ENCODE data around the gene FEM1C.

Gene FEM1C, protein sequence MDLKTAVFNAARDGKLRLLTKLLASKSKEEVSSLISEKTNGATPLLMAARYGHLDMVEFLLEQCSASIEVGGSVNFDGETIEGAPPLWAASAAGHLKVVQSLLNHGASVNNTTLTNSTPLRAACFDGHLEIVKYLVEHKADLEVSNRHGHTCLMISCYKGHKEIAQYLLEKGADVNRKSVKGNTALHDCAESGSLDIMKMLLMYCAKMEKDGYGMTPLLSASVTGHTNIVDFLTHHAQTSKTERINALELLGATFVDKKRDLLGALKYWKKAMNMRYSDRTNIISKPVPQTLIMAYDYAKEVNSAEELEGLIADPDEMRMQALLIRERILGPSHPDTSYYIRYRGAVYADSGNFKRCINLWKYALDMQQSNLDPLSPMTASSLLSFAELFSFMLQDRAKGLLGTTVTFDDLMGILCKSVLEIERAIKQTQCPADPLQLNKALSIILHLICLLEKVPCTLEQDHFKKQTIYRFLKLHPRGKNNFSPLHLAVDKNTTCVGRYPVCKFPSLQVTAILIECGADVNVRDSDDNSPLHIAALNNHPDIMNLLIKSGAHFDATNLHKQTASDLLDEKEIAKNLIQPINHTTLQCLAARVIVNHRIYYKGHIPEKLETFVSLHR

DNA sequence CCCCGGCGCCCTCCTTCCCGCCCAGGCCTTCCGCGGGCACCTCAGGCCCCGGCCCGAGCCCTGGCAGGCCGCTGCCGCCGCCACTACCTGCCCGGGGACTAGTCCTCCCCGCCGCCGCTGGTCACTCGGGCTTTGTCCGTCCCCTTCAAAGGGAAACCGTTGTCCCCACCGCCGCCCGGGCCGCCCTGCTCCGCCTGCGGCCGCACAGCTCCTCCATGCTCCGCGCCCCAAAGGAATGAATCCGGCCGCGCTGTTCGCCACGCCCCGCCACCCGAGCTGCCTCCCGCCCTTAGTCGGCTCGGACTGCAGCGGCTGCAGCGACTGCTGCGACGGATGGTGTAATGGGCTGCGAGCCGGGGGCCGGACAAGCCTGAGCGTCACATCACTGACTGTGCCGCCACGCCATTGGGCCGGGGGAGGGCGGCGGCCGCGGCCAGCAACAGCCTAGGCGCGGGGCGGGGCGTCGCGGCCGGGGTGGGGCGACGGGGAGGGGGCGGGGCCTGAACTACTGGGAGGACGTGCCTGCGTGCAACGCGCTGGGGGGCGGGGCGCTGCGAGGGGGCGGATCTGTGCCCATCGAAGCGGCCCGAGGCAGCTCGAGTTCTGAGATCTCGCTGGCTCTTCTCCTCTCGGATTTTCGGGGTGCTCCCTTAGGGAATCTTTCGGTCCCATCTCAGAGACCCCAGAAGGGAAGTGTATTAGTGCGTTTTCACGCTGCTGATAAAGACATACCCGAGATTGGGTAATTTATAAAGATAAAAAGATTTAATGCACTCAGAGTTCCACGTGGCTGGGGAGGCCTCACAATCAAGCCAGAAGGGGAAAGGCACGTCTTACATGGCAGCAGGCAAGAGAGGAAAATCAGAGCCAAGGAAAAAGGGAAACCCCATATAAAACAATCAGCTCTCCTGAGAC, at the start of gene FEM1C:
TSS of gene FEM1C (minus strand) at position 340 of the 915 bp plus-strand sequence. CDS start 1,282 bp downstream, outside the sequence.
- DNase-seq, result peak; percentile 84

DNA sequence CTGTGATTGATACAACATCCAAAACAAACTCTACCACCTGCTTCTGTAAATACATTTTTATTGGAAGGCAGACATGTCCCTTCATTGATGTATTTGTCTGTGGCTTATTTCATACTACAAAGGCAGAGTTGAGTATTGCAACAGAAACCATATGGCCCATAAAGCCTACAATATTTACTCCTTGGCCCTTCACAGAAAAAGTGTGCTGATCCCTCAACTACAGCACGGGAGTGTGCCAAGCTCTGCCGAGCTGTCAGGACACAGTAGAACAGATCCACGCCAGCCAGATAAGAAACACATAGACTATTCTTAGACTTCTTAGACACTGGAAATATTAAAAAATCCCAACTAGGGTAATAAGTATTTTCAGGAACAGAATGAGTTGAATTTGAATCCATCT, 44.5 kb upstream of the FEM1C start:
- no peak for DNase-seq

DNA sequence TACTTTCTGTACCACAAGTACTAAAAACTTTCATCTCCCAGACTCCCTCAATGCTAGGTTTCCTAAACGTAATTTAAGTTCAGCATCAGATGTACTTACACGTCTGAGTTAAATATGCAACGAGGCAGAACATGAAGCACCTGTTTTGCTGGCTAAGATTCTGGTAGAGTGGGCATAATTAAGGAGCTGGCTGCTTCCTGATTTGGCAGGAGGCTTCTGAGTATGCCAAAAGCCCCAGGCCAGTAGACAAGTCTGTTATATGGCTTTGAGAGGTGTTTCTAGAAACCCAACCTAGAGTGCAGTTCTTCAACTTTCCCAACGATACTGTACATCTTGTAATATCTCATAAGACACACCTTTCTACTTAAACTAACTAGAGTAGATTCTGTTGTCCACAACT, 44.1 kb upstream of the FEM1C start:
- no peak for DNase-seq

DNA sequence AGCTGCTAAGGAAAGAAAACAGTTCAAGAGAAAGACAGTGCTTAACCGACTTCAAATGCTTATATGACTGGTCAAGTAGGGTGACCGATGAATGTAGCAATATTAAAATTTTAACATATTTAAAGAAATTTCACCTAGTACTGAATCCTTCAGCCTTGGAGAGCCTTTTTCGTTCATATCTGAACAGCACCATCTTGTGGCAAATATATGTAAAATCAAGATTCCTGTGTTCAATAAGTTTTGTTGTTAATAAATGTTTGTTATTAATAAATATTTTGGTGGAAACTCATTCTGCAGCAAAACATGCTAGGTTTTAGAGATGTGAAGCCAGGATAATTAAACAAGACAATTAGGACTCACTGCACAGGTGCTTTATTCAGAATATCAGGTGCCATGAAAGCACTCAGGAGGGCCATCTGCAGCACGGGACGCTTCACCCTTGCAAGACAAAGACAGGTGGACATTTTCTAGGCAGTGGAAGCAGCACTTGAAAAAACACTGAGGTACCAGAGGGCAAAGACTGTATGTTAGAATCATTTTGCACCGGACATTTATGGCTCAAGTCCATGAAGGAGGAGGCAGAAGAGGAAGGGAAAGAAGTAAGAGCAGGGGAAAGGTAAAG, 42.1 kb upstream of the FEM1C start:
- no peak for DNase-seq

DNA sequence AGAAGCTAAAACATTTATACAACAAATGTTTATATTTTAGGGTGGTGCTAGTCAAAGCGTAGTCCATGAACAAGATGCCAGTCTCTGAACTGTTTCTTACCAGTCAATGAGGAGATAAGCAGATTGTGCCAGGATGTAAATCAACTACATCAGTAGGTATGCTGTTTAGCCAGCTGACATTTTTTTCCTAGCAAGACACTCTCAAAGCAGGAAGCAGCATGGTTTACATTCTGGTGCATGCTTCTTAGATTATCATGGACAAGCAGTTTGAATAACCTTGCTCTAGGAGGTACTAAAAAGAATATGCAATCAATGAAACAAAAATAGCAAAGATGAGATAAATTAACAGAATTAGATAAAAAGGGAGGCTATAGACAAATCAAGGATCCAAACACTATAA, 40.7 kb upstream of the FEM1C start:
- no peak for DNase-seq

DNA sequence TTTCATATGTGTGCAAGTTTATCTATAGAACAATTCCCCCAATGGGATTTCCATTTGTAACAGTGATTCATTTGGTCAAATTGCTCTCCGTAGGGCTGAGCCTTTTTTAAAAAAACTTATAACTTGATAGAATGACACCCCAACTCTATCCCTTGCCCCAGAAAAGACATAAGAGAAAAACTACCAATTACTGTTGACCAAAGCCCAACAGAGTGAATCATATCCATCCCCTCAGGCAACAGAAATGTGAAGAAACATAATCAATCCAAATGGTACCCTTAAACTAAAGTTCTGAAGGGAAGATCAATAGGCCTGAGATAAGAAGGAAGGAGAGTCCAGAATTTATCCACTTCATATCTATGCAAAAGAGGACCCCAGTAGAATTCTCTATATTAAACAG, 39.9 kb upstream of the FEM1C start:
- no peak for DNase-seq

DNA sequence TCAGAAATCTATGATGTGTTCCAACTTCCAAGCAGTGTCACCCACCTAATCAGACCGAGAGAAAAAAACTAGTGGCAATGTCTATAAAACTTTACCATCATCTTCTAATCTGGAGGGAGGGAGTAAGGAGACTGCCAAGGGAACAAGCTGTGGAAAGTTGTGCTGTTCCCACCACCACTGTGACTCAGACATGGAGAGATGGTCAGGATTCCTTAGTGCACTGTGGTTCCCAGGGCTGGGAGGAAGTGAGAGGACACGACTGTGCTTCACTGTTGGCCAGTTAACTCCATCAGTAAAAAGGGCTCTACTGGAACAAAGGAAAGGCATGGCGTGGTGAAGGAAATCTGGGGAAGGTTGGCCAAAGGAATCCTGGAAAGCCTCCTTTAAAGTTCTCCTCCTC, 38.9 kb upstream of the FEM1C start:
- DNase-seq, result no peak

DNA sequence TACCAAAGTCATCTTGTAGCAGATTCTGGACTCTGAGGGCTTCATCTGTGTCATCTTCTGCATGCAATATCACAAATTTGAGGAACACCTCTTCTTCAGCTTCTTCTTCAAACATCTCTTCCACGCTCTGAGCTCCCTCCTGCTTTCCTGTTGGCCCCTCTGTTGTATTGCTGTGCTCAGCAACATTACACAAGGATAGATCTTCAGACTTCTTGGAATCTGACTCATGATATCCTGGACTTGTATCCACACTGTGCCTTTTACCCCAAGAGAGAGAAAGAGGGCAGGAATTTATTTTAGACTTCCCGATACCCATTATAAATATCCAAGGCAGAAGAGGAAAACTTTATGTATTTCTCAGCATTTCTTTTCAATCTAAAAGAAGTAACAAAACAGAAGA, 36.4 kb upstream of the FEM1C start:
- DNase-seq, result no peak

DNA sequence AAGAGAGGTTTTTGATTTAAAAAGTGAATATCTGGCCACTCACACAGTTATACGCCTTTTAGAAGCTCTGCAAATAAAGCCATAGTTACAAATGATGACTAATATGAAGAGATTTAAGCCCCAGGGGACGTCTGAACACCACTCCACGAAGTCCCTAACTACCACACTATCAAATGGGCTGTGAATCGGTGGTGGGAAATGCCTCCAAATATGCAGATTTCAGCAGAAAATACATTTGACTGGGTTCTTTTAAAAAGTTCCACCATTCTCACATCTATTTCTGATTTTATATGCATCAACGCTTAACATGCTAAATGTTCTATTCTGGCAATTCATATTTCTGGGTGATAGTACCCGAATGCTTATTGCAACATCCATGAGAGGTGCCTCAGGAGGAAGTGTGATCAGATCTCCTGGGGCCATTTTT, 35.2 kb upstream of the FEM1C start:
- no peak for DNase-seq

DNA sequence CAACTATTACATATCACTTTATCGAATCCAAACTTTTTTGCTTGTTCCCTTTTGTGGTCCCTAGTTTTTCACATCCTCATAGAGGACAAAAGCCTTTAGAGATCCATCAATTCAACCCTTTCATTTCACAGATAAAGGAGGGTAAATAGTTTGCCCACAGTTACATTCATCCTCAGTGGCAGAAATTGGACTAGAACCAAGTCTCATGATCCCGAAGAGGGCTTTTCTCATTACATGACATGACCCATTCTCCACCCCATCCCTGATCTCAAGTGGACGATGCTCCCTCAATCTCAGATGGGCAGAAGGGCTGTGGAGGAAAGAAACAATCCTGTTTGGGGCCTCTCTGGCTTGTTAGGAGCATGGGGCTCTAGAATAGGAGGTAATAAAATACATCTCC, 34.6 kb upstream of the FEM1C start:
- DNase-seq, result no peak

DNA sequence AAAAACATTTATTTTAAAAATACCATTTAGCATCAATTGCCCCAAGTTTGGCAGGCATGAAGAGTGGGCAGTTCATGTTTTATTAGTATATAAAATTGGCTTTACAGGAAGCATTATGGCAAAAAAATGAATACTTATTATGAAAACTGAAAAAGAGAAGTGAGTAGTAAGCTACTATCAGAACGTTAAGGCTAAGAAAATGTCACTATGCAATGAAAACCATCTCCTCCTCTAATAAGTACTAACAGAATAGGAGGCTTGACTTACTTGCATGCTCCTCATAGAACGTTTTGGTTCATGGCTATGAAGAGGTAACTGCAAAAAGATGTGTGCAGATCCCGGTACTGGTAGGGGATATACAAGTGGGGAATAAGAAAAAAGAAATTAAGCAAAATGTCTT, 34.1 kb upstream of the FEM1C start:
- DNase-seq, result no peak

DNA sequence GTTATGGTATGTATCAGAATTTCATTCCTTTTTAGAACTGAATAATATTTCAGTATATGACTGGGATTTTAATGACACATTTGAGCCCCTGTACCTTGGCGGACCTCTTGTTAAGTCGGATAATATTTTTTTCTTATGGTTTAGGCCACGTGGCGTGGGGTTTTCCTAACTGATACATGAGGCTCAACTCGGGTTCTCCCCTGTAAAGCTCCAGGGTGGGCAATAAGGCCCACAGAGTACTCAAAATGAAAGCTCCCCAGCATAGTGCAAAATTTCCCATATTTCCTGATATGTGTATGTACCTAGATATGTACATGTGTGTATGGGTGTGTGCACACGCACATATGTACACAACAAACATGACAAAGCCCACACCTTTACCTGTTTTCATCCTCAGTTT, 33.2 kb upstream of the FEM1C start:
- DNase-seq, result no peak

DNA sequence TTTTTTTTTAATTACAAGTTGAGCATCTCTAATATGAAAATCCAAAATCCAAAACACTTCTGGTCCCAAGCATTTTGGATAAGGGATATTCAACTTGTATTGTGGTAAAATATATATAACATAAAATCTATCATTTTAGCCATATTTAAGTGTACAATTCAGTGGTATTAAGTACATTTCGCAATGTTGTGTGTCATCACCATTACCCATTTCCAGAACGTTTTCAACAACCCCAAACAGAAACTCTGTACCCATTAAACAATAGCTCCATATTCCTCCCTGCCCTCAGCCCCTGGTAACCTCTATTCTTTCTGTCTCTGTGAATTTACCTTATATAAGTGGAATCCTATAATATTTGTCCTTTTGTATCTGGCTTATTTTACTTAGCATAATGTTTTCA, 32.8 kb upstream of the FEM1C start:
- no peak for DNase-seq

DNA sequence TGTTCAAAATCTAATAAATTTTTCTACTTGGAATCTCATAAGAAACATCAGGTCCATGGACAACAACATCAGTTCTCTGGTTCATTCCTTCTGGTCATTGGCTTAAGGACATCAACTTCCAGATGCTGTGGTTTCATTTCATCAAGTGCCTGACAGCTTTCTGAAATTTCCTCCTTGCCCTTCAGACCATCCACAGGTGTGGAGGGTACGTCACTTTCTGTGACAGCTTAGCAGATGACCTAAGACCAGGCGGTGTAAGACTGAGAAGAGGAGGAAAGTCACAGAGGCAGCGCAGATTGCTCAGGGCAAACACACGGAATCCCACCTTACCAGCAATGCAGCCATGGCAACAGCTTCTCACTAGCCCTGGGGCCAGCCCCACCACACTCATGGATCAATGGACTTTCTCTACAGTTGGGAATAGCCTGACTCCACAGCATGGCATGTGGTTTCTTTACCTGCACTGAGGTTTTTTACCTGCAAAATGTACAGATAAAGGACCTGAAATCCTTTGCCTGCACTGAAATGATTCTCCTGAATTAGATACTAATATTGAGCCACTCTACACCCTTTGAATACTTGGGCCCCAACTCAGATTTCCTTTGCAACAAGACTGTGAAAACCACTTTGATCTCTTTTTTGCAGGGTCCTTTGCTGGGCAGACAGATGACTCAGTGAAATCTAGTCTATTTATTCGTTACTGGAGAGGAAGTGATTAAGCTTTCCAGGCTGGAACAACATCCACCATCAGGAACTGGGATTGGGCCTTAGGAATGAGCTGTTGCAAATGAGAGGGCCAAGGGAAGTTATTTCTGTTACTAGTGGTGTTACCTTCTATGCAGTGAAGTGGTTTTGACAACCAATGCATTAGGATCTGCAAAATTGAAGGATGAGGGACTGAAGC, 30.8 kb upstream of the FEM1C start:
- DNase-seq, result no peak

DNA sequence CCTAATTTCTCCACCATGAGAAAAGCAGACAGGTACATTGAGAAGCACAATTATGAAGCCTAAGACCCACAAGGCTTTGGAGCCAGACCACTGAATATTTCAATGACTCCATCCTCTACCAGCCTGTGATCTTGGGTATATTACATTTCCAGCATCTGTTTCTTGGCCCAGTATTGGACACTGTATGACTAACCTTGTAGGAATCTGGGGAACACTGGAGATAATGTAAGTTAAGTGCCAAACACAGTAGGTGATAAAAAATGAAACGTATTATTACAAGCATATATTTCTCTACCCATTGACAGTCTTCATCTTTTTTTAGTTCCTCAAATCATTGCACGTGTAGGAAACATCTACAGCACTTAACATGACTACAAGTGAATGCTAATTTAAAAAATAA, 28.6 kb upstream of the FEM1C start:
- DNase-seq, result no peak

DNA sequence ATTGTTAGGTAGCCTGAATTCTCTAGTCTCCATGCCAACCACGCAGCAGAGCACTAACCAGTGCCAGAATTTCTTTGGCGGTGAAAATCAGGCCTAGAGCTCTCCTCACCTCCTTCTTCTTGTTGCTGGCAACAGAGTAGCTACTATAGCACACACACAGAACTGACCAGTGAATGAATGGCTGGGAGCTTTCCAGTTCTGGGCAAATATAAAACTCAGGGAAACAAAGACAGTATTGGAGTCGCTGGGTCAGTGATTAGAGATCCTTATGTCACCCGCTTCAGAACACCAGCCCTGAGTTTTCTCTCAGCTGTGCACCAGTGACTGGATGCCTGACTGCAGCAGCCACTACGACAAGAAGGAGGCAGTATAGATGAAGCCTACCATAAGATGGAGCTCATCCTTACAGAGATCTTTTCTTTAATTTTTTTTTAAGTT, 26.9 kb upstream of the FEM1C start:
- no peak for DNase-seq

DNA sequence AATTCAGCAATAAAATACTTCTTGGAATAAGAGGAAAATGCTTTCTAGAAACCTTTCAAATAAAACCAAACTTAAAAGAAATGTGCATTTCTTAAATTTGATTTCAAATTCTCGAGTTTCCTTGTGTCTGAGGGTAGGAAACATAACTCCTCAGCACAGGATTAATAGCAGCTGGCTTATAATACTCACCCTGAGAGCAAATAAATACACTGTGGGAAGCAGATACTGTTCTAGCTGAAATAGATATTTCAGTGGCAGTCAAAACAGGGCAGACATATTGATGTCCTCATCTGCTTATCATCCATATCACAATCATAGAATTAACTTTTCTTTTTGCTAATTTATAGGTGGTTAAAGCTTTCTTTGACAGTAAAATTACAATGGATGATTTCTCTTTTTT, 24.1 kb upstream of the FEM1C start:
- no peak for DNase-seq

DNA sequence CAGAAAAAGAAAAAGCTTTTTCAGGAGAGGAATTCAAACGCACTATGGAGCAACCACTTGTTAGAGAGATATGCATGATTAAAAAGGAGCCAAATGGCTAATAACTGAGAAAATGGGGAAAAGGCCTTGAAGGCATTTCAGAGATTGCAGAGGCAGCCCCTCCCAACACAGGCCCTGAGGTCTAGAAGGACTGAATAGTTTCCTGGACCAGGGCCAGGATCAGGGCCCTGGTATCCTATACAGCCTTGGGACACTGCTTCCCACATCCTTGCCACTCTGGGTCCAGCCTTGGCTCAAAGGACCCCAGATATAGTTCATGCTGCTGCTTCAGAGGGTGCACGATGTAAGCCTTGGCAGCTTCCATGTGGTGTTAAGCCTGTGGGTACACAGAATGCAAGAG, 20.7 kb upstream of the FEM1C start:
- no peak for DNase-seq

DNA sequence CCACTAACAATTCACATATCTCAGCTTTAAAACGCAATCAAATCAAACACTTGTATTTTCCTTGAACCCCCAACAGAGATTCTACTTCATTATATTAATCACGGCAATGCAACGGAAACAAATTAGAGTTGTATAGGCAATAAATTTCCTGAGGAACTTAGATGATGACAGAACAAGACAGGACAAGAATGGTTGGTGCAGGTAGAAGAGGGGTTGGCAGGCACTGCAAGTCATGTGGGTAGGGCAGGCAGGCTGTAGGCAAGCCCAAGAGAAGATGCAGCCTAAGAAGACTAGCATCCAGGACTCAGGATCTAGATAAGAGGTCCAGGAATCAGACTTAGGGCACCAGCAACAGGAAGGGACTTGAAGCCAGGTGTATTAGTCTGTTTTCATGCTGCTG, 16.6 kb upstream of the FEM1C start:
- no peak for DNase-seq

DNA sequence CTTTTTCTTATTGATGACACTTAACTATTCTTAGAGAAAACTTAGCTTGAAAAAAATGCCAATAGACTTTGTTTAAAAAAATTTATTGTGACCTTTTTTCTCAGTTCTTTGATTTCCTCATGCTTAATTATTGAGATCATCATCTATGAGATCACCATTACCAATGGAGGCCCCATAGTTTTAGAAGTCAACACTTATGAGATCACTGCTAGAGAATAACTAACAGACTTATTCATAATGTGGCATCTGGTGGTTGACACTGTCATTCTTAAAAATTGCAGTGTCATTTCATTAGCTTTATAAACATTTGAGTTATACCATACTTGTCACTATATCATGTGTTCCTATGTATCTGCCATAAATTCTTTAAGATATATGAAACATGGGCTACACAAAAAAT, 14.9 kb upstream of the FEM1C start:
- DNase-seq, result no peak

DNA sequence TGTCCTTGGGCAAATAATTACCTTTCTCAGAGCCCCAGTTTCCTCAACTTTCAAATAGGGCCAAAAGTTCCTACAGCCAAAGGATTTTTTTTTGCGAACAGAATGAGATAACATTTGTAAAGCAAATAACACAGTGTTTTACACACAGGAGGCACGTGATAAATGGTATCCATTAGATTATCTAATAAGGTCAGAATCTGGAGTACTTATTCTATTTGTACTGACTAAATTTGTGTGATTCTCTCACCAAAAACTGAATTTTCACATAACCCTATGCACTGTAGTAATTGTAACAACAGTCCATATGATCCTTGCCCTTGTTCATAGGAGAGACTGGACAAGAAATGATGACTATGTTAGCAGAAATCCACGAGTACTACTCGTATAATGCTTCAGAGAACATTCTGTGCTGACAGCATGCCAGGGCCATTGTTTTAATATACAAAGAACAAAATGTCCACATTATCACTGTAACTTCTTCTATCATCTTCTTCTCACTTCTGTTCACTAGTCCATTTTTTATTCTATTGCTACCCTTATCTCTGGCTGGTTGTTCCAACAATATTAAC, 13.9 kb upstream of the FEM1C start:
- no peak for DNase-seq

Data from NCI-H2171 (cell line).